Body of pancreas (tissue), 4 donors: ENCODE data around the gene ADAMTS2.

Experiments used
- POLR2A ChIP-seq, 3 donors: fragments of 450-650 bp; IDR thresholded peaks; one replicate each; pipeline ENCODE4 v1.6.1; 2016; ENCODE audit warnings: antibody characterized with exemption in 3 of 3, mild to moderate bottlenecking in 2 of 3
- TF ChIP-seq, protein P1 (sequence below), 7 experiments: fragments of 450-650 bp in 4 of 7; fragments of 200-600 bp in 3 of 7; sonication (generic) in 3 of 7; IDR thresholded peaks; one replicate each; pipeline ENCODE4 v1.5.1; 2016 to 2019; ENCODE audit warnings: antibody characterized with exemption in 7 of 7

DNA sequence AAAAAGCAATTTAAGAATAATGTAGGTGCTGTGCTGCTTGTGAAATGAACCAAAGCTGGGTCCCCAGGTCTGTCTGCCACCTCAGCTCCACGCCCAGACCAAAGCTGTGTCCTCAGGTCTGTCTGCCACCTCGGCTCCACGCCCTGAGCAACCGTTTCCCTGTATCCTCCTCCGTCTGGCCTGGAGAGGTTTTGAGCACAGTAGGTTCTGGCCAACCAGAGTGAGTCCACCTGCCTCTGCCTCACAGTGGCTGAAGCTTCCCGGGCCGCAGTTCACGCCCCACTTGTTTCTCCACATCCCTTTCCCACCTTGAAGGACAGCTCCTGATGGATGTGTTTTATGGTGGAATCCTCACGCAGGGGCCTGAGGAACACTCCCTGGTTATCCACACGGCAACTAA, 120.5 kb downstream of the ADAMTS2 start:
- no peak for TF ChIP-seq POLR2A (IDR thresholded peaks at IDR 0.05)
- TF ChIP-seq, protein P1, sequence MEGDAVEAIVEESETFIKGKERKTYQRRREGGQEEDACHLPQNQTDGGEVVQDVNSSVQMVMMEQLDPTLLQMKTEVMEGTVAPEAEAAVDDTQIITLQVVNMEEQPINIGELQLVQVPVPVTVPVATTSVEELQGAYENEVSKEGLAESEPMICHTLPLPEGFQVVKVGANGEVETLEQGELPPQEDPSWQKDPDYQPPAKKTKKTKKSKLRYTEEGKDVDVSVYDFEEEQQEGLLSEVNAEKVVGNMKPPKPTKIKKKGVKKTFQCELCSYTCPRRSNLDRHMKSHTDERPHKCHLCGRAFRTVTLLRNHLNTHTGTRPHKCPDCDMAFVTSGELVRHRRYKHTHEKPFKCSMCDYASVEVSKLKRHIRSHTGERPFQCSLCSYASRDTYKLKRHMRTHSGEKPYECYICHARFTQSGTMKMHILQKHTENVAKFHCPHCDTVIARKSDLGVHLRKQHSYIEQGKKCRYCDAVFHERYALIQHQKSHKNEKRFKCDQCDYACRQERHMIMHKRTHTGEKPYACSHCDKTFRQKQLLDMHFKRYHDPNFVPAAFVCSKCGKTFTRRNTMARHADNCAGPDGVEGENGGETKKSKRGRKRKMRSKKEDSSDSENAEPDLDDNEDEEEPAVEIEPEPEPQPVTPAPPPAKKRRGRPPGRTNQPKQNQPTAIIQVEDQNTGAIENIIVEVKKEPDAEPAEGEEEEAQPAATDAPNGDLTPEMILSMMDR (IDR thresholded peaks at IDR 0.05), result no peak
